K562 (cell line): Measurements from ENCODE around the gene GLRX2. TPM values are rescaled to one million over a fixed set of nuclear protein-coding genes. Genes with fewer than 3 reads are reported as not detected.

Experiments used
- BRD9 ChIP-seq: fragments of 450-650 bp; IDR thresholded peaks from 2 replicates; pipeline ENCODE4 v1.6.1; 2018; ENCODE audit warnings: low read depth; ENCODE audit not compliant: partially characterized antibody
- CEBPB ChIP-seq: fragments of 450-650 bp; IDR thresholded peaks from 2 replicates; pipeline ENCODE4 v1.6.1; 2016; ENCODE audit warnings: missing genetic modification characterization, missing compliant biosample characterization
- CUX1 ChIP-seq: fragments of 200-800 bp; sonication (Bioruptor generic); IDR thresholded peaks from 2 replicates; pipeline ENCODE4 v1.6.1; 2016; ENCODE audit warnings: missing genetic modification characterization, missing compliant biosample characterization
- EP300 ChIP-seq: IDR thresholded peaks from 2 replicates; pipeline ENCODE4 v1.6.1; 2012; ENCODE audit warnings: low read length, improper control_type of control experiment
- ETV1 ChIP-seq: fragments of 450-650 bp; conservative IDR thresholded peaks from 2 replicates; pipeline ENCODE4 v1.6.1; 2016; ENCODE audit warnings: missing genetic modification characterization, control low read depth, low read depth, missing compliant biosample characterization
- KDM1A ChIP-seq, 2 experiments: fragments of 450-650 bp; IDR thresholded peaks; 2 replicates each; pipeline ENCODE4 v1.6.1; 2016; ENCODE audit warnings: mild to moderate bottlenecking in 2 of 2
- MECOM ChIP-seq: fragments of 250-450 bp; sonication (Bioruptor Pico); IDR thresholded peaks from 2 replicates; pipeline ENCODE4 v1.8.0; 2022; ENCODE audit warnings: inconsistent platforms
- NFRKB ChIP-seq: fragments of 450-650 bp; IDR thresholded peaks from 2 replicates; pipeline ENCODE4 v1.6.1; 2016; ENCODE audit warnings: low read depth
- NR2F6 ChIP-seq: fragments of 450-650 bp; formaldehyde crosslinking; IDR thresholded peaks from 2 replicates; pipeline ENCODE4 v1.4.0; 2020; ENCODE audit warnings: mild to moderate bottlenecking
- PBX2 ChIP-seq, 2 experiments: IDR thresholded peaks in 1 of 2; conservative IDR thresholded peaks in 1 of 2; 2 replicates each; pipeline ENCODE4 v1.6.1; 2016; ENCODE audit warnings: low read depth in 2 of 2, mild to moderate bottlenecking in 1 of 2, missing compliant biosample characterization in 1 of 2, missing genetic modification characterization in 1 of 2, moderate library complexity in 1 of 2
- RBM34 ChIP-seq: fragments of 200-400 bp; formaldehyde crosslinking; IDR thresholded peaks from 2 replicates; pipeline ENCODE4 v1.6.1; 2018; ENCODE audit warnings: low read length, borderline replicate concordance; ENCODE audit not compliant: insufficient read depth
- STAT5B ChIP-seq: fragments of 250-450 bp; sonication (Bioruptor Pico); IDR thresholded peaks from 2 replicates; pipeline ENCODE4 v1.8.0; 2021; ENCODE audit warnings: mild to moderate bottlenecking, inconsistent platforms
- ZBTB2 ChIP-seq: fragments of 450-650 bp; IDR thresholded peaks from 2 replicates; pipeline ENCODE4 v1.6.1; 2016; ENCODE audit warnings: antibody characterized with exemption
- ZBTB26 ChIP-seq: fragments of 450-650 bp; formaldehyde crosslinking; IDR thresholded peaks from 2 replicates; pipeline ENCODE4 v1.4.0; 2022; ENCODE audit warnings: missing genetic modification characterization
- ZBTB5 ChIP-seq: fragments of 450-650 bp; IDR thresholded peaks from 2 replicates; pipeline ENCODE4 v1.6.1; 2017; ENCODE audit warnings: antibody characterized with exemption
- polyA plus RNA-seq, 8 experiments: library from polyadenylated mRNA; depleted of rRNA in 4 of 8; stranded (reverse) in 5 of 8; unstranded in 3 of 8; fragments of >200 nt; fragmentation: Nextera tagmentation in 2 of 8; fragmentation: Illumina TruSeq in 1 of 8; extraction: Ambion mirVana in 2 of 8; extraction: Trizol in 1 of 8; gene quantifications; 2 replicates each; pipeline versions ENCODE4 v1.2.1 to v1.2.3, GENCODE V29; 2011 to 2014; ENCODE audit warnings: inconsistent platforms in 1 of 8, missing spikeins in 1 of 8
- total RNA-seq, 7 experiments: library from RNA; depleted of rRNA in 6 of 7; stranded (reverse); fragments of >200 nt in 6 of 7; fragmentation: Illumina TruSeq in 2 of 7; extraction: Trizol in 2 of 7; gene quantifications; 2 replicates each; pipeline versions ENCODE4 v1.2.1 to v1.2.3, GENCODE V29; 2011 to 2021; ENCODE audit warnings: low replicate concordance in 1 of 7

GLRX2 gene
- total and polyA plus RNA-seq, 9 of the 15 experiments (the other 6 are each of a cell fraction or from before 2014, with no cell fraction given): 13.3 to 82.6 (median 55.1) TPM

GRCh38 chr1:193118194-193118593, 13.0 kb upstream of the GLRX2 start (continued):
- TF ChIP-seq ZBTB2 (no peak), ZBTB26 (CRISPR knock-in tag) (no peak), MECOM (no peak), ZBTB5 (no peak), RBM34 (no peak), KDM1A (IDR thresholded peaks at IDR 0.05) (0 out of 4 replicates have a peak, but pooled peaks of 1 of the 2 experiments have one; percentile 48), CEBPB (tag) (peak; percentile 72), NR2F6 (CRISPR knock-in tag) (no peak), EP300 (peak; percentile 38; the same call in 1 of the 2 replicates), BRD9 (no peak), STAT5B (CRISPR knock-in tag) (no peak), PBX2 (CRISPR knock-in tag; IDR thresholded peaks at IDR 0.05; ENCODE audit: low read depth) (no peak), PBX2 (tag; conservative IDR thresholded peaks at IDR 0.05; ENCODE audit: low read depth) (peak; percentile 86), CUX1 (CRISPR knock-in tag) (0 out of 2 replicates have a peak, but pooled peaks have one; percentile 17), NFRKB (no peak), ETV1 (no peak; the same call in 1 of the 2 replicates)
